ENCODE data around the gene CYP46A1. TPM values are rescaled to one million over a fixed set of nuclear protein-coding genes. Genes with fewer than 3 reads are reported as not detected.

CYP46A1 gene
- polyA plus RNA-seq, 2 of the 4 experiments (the other 2 are of a cell fraction) = 0.06 to 0.13 TPM

DNA sequence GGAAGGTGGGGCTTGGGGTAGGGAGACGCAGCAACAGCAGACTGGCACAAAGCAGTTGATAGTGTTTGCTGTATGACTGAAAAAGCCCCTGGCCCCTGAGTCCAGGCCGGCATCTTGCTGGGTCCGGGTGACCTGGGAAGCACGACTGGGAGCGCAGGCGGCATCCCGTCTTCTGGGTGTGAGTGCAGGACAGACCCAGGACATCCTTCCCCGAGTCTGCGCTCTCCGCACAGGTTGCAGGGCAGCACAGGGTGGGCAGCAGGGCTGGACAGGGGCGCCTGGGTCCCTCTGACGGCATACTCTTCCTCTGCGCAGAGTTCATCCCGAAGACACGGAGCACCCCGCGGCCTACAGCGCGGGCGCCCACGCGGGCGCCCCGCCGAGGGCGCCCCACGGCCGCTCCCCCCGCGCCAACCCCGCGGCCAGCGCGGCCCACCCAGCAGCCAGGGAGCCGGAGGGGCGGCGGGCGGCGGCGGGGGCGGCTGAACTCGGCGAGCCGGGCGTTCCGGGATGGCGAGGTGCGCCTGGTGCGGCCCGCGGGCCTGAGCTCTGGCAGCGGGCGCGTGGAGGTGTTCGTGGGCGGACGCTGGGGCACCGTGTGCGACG is 9.2 kb upstream of the CYP46A1 start:
- H3K4me1 ChIP-seq = peaks cover 17% of the 10 kb centered on the region; the same call in 2 of the 3 replicates
- FAIRE-seq (no peak), ATAC-seq (no peak), DNase-seq (ENCODE audit: low read depth in 1 of 2, low spot score in 1 of 2) (no peak)
- peaks cover 18% of the 10 kb centered on the region; the same call in 2 of the 3 replicates for H3K9me3 ChIP-seq
- ChIA-PET POLR2A (no interaction called here), CTCF (no interaction called here)
- TF ChIP-seq NFE2L2 (conservative IDR thresholded peaks at IDR 0.05; ENCODE audit: low read length) = no peak
- H3K4me3 ChIP-seq = no peak overlapping the region
- 95% methylated on average over 42 of the region's 60 CpGs for WGBS (ENCODE audit: missing lambda C conversion rate)
- no peak overlapping the region for H3K27ac ChIP-seq
- H3K4me2 ChIP-seq = no peak overlapping the region

DNA sequence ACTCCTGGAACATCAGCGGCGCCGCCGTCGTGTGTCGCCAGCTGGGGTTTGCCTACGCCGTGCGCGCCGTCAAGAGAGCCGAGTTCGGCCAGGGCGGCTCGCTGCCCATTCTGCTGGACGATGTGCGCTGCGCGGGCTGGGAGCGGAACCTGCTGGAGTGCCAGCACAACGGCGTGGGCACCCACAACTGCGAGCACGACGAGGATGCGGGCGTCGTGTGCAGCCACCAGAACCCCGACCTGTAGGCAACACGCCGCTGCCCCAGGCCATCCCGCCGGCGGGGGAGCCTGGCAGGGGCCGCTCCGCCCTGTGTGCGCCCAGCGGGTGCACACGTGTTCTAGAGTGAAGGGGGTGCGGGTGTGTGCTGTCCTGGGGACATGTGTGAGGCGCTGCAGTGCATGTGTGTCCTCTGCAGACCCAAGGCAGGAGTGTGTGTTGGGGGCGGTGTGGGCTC is 8.7 kb upstream of the CYP46A1 start:
- 94% methylated on average over 34 of the region's 42 CpGs for WGBS (ENCODE audit: missing lambda C conversion rate)
- Histone ChIP-seq H3K4me1 (peaks cover 14% of the 10 kb centered on the region; the same call in 2 of the 3 replicates), H3K4me3 (no peak overlapping the region), H3K9me3 (peaks cover 18% of the 10 kb centered on the region; the same call in 2 of the 3 replicates), H3K27ac (no peak overlapping the region), H3K4me2 (no peak overlapping the region)
- CTCF ChIA-PET = no interaction called here
- FAIRE-seq (no peak), DNase-seq (ENCODE audit: low read depth in 1 of 2, low spot score in 1 of 2) (no peak), ATAC-seq (no peak)
- POLR2A ChIA-PET = no interaction called here
- no peak for TF ChIP-seq CHD2 (IDR thresholded peaks at IDR 0.05; ENCODE audit: low read length, partially characterized antibody)
- no peak for TF ChIP-seq POLR2A (IDR thresholded peaks at IDR 0.05; ENCODE audit: low read length)

GRCh38 chr14:99675951-99676350 is 8.1 kb upstream of the CYP46A1 start:
- CTCF ChIA-PET = interaction anchor here (1.5 to 4.2 kb wide), 2 partner anchors 12 to 210 kb away, joined by 5 to 19 read pairs; no protein-coding TSS in a partner anchor
- Histone ChIP-seq H3K4me2 (no peak overlapping the region), H3K4me3 (no peak overlapping the region), H3K27ac (no peak overlapping the region), H3K4me1 (0 out of 3 replicates have a peak, but pooled peaks cover 9% of the 10 kb centered on the region), H3K9me3 (peaks cover 18% of the 10 kb centered on the region; the same call in 2 of the 3 replicates)
- TF ChIP-seq RARB (CRISPR knock-in tag; IDR thresholded peaks at IDR 0.05) (no peak), JUNB (IDR thresholded peaks at IDR 0.05) (no peak), BHLHE40 (IDR thresholded peaks at IDR 0.05; ENCODE audit: low read depth, low read length) (no peak), ZC3H11A (IDR thresholded peaks at IDR 0.05) (no peak), MAZ (IDR thresholded peaks at IDR 0.05; ENCODE audit: borderline replicate concordance, low read depth, low read length) (no peak), E2F6 (IDR thresholded peaks at IDR 0.05; ENCODE audit: borderline replicate concordance, low read depth) (no peak), CBX8 (IDR thresholded peaks at IDR 0.05) (no peak), ESRRA (IDR thresholded peaks at IDR 0.05; ENCODE audit: borderline replicate concordance, low read length) (no peak), EHF (CRISPR knock-in tag; IDR thresholded peaks at IDR 0.05) (no peak), CBX2 (IDR thresholded peaks at IDR 0.05; ENCODE audit: borderline replicate concordance, low read depth) (no peak), ZNF302 (CRISPR knock-in tag; IDR thresholded peaks at IDR 0.05) (no peak), MYC (IDR thresholded peaks at IDR 0.05; ENCODE audit: borderline replicate concordance, low read length) (no peak), MAFK (IDR thresholded peaks at IDR 0.05; ENCODE audit: partially characterized antibody) (no peak)
- ATAC-seq (0 out of 6 replicates have a peak, but pooled peaks of 1 of the 2 experiments have one; percentile 9), FAIRE-seq (no peak), DNase-seq (ENCODE audit: low read depth in 1 of 2, low spot score in 1 of 2) (no peak)
- 80% methylated on average over 10 of the region's 10 CpGs for WGBS (ENCODE audit: missing lambda C conversion rate)
- POLR2A ChIA-PET = no interaction called here

DNA sequence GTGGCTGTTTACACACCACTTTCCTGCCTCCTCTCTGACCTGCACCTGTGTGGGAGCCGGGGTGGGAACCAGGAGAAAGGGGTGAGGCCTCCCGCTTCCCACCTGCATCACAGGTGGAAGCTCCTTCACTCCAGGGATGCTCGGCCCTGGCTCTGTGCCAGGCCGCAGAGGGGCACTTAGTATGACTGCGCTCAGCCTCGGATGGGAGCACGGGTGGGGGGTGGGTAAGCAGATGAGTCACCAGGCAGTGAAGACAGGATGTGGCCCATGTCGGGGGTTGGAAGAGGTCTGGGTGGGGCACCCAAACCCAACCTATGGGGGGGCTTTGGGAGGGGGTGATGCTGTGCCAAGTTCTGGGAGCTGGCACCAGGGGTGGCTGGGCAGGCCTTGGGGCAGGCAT is 7.4 kb upstream of the CYP46A1 start:
- H3K4me1 ChIP-seq = 0 out of 3 replicates have a peak, but pooled peaks cover 4% of the 10 kb centered on the region
- no peak overlapping the region for H3K4me3 ChIP-seq
- H3K27ac ChIP-seq = no peak overlapping the region
- no peak overlapping the region for H3K4me2 ChIP-seq
- H3K9me3 ChIP-seq = peaks cover 18% of the 10 kb centered on the region; the same call in 2 of the 3 replicates
- DNase-seq (ENCODE audit: low read depth in 1 of 2, low spot score in 1 of 2) (no peak), ATAC-seq (no peak), FAIRE-seq (no peak)
- 80% methylated on average over 2 of the region's 8 CpGs for WGBS (ENCODE audit: missing lambda C conversion rate)
- ChIA-PET POLR2A (no interaction called here), CTCF (interaction anchor here (1.1 to 4.2 kb wide), 3 partner anchors 12 to 223 kb away, joined by 4 to 19 read pairs (median 5); no protein-coding TSS in a partner anchor)
- TF ChIP-seq SMC3 (IDR thresholded peaks at IDR 0.05) (no peak), KDM5A (IDR thresholded peaks at IDR 0.05) (no peak), HOXA7 (CRISPR knock-in tag; IDR thresholded peaks at IDR 0.05) (no peak), ATOH8 (CRISPR knock-in tag; IDR thresholded peaks at IDR 0.05; ENCODE audit: low read depth) (no peak), E2F6 (IDR thresholded peaks at IDR 0.05; ENCODE audit: borderline replicate concordance, low read depth) (no peak), ZSCAN20 (CRISPR knock-in tag; IDR thresholded peaks at IDR 0.05) (no peak), ESRRA (IDR thresholded peaks at IDR 0.05; ENCODE audit: borderline replicate concordance, low read length) (no peak), KDM1A (IDR thresholded peaks at IDR 0.05; ENCODE audit: low read depth) (no peak)
- TF ChIP-seq, protein P1, sequence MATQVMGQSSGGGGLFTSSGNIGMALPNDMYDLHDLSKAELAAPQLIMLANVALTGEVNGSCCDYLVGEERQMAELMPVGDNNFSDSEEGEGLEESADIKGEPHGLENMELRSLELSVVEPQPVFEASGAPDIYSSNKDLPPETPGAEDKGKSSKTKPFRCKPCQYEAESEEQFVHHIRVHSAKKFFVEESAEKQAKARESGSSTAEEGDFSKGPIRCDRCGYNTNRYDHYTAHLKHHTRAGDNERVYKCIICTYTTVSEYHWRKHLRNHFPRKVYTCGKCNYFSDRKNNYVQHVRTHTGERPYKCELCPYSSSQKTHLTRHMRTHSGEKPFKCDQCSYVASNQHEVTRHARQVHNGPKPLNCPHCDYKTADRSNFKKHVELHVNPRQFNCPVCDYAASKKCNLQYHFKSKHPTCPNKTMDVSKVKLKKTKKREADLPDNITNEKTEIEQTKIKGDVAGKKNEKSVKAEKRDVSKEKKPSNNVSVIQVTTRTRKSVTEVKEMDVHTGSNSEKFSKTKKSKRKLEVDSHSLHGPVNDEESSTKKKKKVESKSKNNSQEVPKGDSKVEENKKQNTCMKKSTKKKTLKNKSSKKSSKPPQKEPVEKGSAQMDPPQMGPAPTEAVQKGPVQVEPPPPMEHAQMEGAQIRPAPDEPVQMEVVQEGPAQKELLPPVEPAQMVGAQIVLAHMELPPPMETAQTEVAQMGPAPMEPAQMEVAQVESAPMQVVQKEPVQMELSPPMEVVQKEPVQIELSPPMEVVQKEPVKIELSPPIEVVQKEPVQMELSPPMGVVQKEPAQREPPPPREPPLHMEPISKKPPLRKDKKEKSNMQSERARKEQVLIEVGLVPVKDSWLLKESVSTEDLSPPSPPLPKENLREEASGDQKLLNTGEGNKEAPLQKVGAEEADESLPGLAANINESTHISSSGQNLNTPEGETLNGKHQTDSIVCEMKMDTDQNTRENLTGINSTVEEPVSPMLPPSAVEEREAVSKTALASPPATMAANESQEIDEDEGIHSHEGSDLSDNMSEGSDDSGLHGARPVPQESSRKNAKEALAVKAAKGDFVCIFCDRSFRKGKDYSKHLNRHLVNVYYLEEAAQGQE (IDR thresholded peaks at IDR 0.05) = no peak
